Hepatocyte (in vitro differentiated cells): ENCODE results near the gene TRAPPC8.

Experiments used
- CTCF ChIP-seq: fragments of 200-600 bp; sonication (generic); IDR thresholded peaks from 2 replicates; pipeline ENCODE4 v1.5.1; 2016; ENCODE audit warnings: antibody characterized with exemption, mild to moderate bottlenecking; ENCODE audit not compliant: poor library complexity
- EZH2phosphoT487 ChIP-seq: fragments of 200-600 bp; sonication (generic); IDR thresholded peaks from one replicate; pipeline ENCODE4 v1.6.1; 2018; ENCODE audit warnings: antibody characterized with exemption, mild to moderate bottlenecking, low read depth, moderate library complexity; ENCODE audit not compliant: unreplicated experiment, severe bottlenecking

GRCh38 chr18:31835528-31836133 lies 107.3 kb downstream of the TRAPPC8 start:
- TF ChIP-seq CTCF (no peak), EZH2phosphoT487 (no peak)
